GM18517 (cell line): ENCODE results near the gene ARRDC2.
"Not testable (repeated sequence)": the region's sequence is repeated elsewhere in the genome, so short reads cannot be mapped to it uniquely, and the experiment has no call there.

Experiments
- ATAC-seq: cut with Tn5 transposase; IDR thresholded peaks from one replicate; pipeline ENCODE4 v1.9.1; 2021; ENCODE audit warnings: mild to moderate bottlenecking, moderate library complexity; ENCODE audit not compliant: unreplicated experiment

The ARRDC2 gene

GRCh38 chr19:18007917-18008673 is at the start of gene ARRDC2:
Gene ARRDC2 (plus strand): TSS chr19:18008170. CDS start chr19:18008311, 141 bp downstream.
- no peak for ATAC-seq

GRCh38 chr19:17963936-17964691 is 43.9 kb upstream of the ARRDC2 start:
- ATAC-seq = no peak

- no peak for ATAC-seq
Measured at GRCh38 chr19:17965370-17966128, 42.4 kb upstream of the ARRDC2 start.

GRCh38 chr19:17966129-17966483 is 41.9 kb upstream of the ARRDC2 start:
- no peak for ATAC-seq

GRCh38 chr19:17966550-17967256 is 41.3 kb upstream of the ARRDC2 start, which contains the start of gene KCNN1:
Gene KCNN1 (plus strand): TSS chr19:17967107. CDS start chr19:17973889, 6,782 bp downstream.
- no peak for ATAC-seq

GRCh38 chr19:17967257-17968051 is 40.5 kb upstream of the ARRDC2 start:
- no peak for ATAC-seq

GRCh38 chr19:17968362-17968761 is 39.6 kb upstream of the ARRDC2 start:
- ATAC-seq = no peak

GRCh38 chr19:17969096-17969792 is 38.7 kb upstream of the ARRDC2 start:
- no peak for ATAC-seq

- no peak for ATAC-seq
Measured at GRCh38 chr19:17972230-17972629, 35.7 kb upstream of the ARRDC2 start.

GRCh38 chr19:17973759-17974158 is 34.2 kb upstream of the ARRDC2 start:
- no peak for ATAC-seq

GRCh38 chr19:17974551-17974950 is 33.4 kb upstream of the ARRDC2 start:
- ATAC-seq = no peak

- no peak for ATAC-seq
Measured at GRCh38 chr19:17975032-17975431, 32.9 kb upstream of the ARRDC2 start.

GRCh38 chr19:17977021-17977420 is 30.9 kb upstream of the ARRDC2 start:
- ATAC-seq = no peak

GRCh38 chr19:17977488-17977887 is 30.5 kb upstream of the ARRDC2 start:
- no peak for ATAC-seq

- ATAC-seq = no peak
Measured at GRCh38 chr19:17981611-17982010, 26.4 kb upstream of the ARRDC2 start.

GRCh38 chr19:17982430-17982829 is 25.5 kb upstream of the ARRDC2 start:
- no peak for ATAC-seq

GRCh38 chr19:17985037-17985818 is 22.7 kb upstream of the ARRDC2 start:
- ATAC-seq = no peak

- ATAC-seq = not testable (repeated sequence)
Measured at GRCh38 chr19:17986569-17986968, 21.4 kb upstream of the ARRDC2 start.

- ATAC-seq = no peak
Measured at GRCh38 chr19:17988161-17988560, 19.8 kb upstream of the ARRDC2 start.
